SK-N-MC (cell line): ENCODE results near the gene CHMP6.

Source experiments
- EZH2 ChIP-seq: fragments of 200-600 bp; sonication (generic); IDR thresholded peaks from one replicate; pipeline ENCODE4 v1.6.1; 2017; ENCODE audit warnings: antibody characterized with exemption
- FOXP2 ChIP-seq: optimal IDR thresholded peaks from 2 replicates; pipeline ENCODE3; 2011; ENCODE audit warnings: mild to moderate bottlenecking, moderate library complexity; ENCODE audit not compliant: insufficient read depth; ENCODE audit errors: extremely low read length, control extremely low read depth
- POLR2AphosphoS5 ChIP-seq: IDR thresholded peaks from 2 replicates; pipeline ENCODE4 v1.6.1; 2012; ENCODE audit warnings: mild to moderate bottlenecking, low read depth, low read length, borderline replicate concordance

DNA sequence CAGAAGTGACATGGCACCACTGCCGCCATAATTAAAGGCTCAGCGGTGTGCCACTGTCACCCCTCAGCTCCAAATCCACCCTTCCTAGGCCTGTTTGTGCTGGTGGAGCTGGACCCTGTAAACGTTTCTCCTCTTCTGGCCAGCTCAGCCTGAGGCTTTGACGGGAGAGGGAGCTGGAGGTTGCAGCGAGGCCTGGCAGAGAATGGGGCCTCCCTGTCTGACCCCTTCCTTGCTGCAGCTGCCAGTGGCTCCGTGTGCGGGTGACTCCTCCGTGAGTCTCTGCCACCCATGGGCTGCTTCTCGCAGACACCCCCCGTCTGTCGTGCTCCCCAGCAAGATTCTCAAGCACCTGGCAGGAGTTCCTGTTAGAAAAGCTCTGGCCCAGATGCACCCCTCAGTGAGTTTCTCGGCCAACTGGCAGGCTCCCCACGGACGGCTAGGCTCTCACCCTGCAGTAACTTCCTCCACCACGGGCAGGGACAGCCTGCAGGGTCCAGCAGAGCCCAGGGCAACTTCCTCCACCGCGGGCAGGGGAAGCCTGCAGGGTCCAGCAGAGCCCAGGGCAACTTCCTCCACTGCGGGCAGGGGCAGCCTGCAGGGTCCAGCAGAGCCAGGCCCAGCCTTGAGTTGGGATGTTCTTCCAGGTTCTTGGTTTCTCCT lies 4.7 kb upstream of the CHMP6 start:
- TF ChIP-seq EZH2 (no peak), POLR2AphosphoS5 (no peak), FOXP2 (no peak)
